K562 (cell line): ENCODE data around the gene CCDC13. TPM values are rescaled to one million over a fixed set of nuclear protein-coding genes. Genes with fewer than 3 reads are reported as not detected.

Experiments used
- ATAC-seq: fragments of 200-7000 bp; cut with Tn5 transposase; 3 replicates; pipeline ENCODE4 v1.9.1; 2020; ENCODE audit warnings: moderate library complexity
- BruUV-seq: library from RNA; stranded (reverse); fragments of 400-500 nt; replicated peaks from 2 replicates; lab custom pipeline; 2021; lab: Mats Ljungman, UMichigan
- CTCF ChIA-PET: fragments of 300-600 bp; formaldehyde crosslinking; extraction: SDS; loops from one replicate; lab custom pipeline; 2021; ENCODE audit warnings: low intra/inter-chr PET ratio; lab: Yijun Ruan, JAX
- POLR2A ChIA-PET: fragments of 300-600, 350-650 bp; sonication (Branson Sonifier 250); formaldehyde crosslinking; extraction: SDS; loops from one replicate; lab custom pipeline; 2021; ENCODE audit warnings: antibody characterized with exemption, inconsistent platforms; lab: Yijun Ruan, JAX
- DNase-seq, 4 experiments: peaks; one replicate each; pipeline versions ENCODE4 v3.0.0 to v3.0.0-alpha.2; 2011 to 2018; ENCODE audit warnings: low spot score in 3 of 4, mixed read lengths in 3 of 4; ENCODE audit errors: extremely low read depth in 1 of 4
- FAIRE-seq: peaks from 2 replicates; lab custom pipeline; 2011; peaks lifted over from hg19 to GRCh38; lab: Jason Lieb, UNC
- H2AFZ ChIP-seq: 2 replicates; pipeline ENCODE4 v1.6.0; 2011; ENCODE audit warnings: low read depth, low read length, control low read depth, inconsistent platforms
- H3K27ac ChIP-seq: fragments of 200-600 bp; 3 replicates; pipeline ENCODE4 v1.8.0; 2011; ENCODE audit warnings: low read depth, mild to moderate bottlenecking, control low read depth, inconsistent platforms, low read length, moderate library complexity, mixed read lengths; ENCODE audit errors: extremely low read depth
- H3K27me3 ChIP-seq, 2 experiments: fragments of 300-600 bp in 1 of 2; 2 replicates in 1 of 2; 3 replicates in 1 of 2; pipeline versions ENCODE4 v1.6.0 to v1.8.0; 2011; ENCODE audit warnings: inconsistent platforms in 2 of 2, low read length in 2 of 2, mild to moderate bottlenecking in 1 of 2, mixed read lengths in 1 of 2, moderate library complexity in 1 of 2; ENCODE audit not compliant: control insufficient read depth in 2 of 2, insufficient read depth in 2 of 2
- H3K36me3 ChIP-seq: fragments of 300-600 bp; 3 replicates; pipeline ENCODE4 v1.8.0; 2011; ENCODE audit warnings: mild to moderate bottlenecking, low read length, inconsistent platforms; ENCODE audit not compliant: control insufficient read depth, insufficient read depth
- H3K4me1 ChIP-seq, 2 experiments: fragments of 200-600 bp in 1 of 2; replicated peaks in 1 of 2; 2 replicates in 1 of 2; 3 replicates in 1 of 2; pipeline versions ENCODE4 v1.5.1 to v1.8.0; 2011; ENCODE audit warnings: inconsistent platforms in 2 of 2, low read length in 2 of 2, mild to moderate bottlenecking in 1 of 2, mixed read lengths in 1 of 2, moderate library complexity in 1 of 2; ENCODE audit not compliant: control insufficient read depth in 2 of 2, insufficient read depth in 2 of 2
- H3K4me2 ChIP-seq: 2 replicates; pipeline ENCODE4 v1.6.1; 2011; ENCODE audit warnings: low read length, control low read depth, inconsistent platforms, mixed read lengths; ENCODE audit not compliant: insufficient read depth
- H3K4me3 ChIP-seq: fragments of 200-600 bp; sonication (generic), shearing (Covaris generic); 2 replicates; pipeline ENCODE4 v1.5.1; 2016; ENCODE audit warnings: control low read depth, inconsistent platforms
- H3K79me2 ChIP-seq: fragments of 200-600 bp; 3 replicates; pipeline ENCODE4 v1.8.0; 2011; ENCODE audit warnings: low read length, inconsistent platforms; ENCODE audit not compliant: control insufficient read depth, insufficient read depth
- H3K9ac ChIP-seq, 2 experiments: 2 replicates each; pipeline versions ENCODE4 v1.6.0 to v1.6.1; 2011; ENCODE audit warnings: low read depth in 2 of 2, low read length in 2 of 2, control low read depth in 1 of 2, inconsistent platforms in 1 of 2, mild to moderate bottlenecking in 1 of 2, mixed read lengths in 1 of 2; ENCODE audit not compliant: insufficient read depth in 1 of 2
- H3K9me1 ChIP-seq: one replicate; pipeline ENCODE4 v1.6.0; 2011; ENCODE audit warnings: inconsistent platforms, mild to moderate bottlenecking, low read length, moderate library complexity; ENCODE audit not compliant: control insufficient read depth, insufficient read depth
- H3K9me3 ChIP-seq: replicated peaks from 2 replicates; pipeline ENCODE4 v1.5.1; 2011; ENCODE audit warnings: low read depth, low read length, inconsistent platforms; ENCODE audit not compliant: control insufficient read depth, insufficient read depth
- H4K20me1 ChIP-seq: replicated peaks from 2 replicates; pipeline ENCODE4 v1.6.1; 2011; ENCODE audit warnings: low read length, inconsistent platforms, mixed read lengths; ENCODE audit not compliant: control insufficient read depth, insufficient read depth
- CBFA2T3 ChIP-seq: fragments of 450-650 bp; IDR thresholded peaks from 2 replicates; pipeline ENCODE4 v1.6.1; 2017
- ILK ChIP-seq: fragments of 450-650 bp; IDR thresholded peaks from 2 replicates; pipeline ENCODE4 v1.6.1; 2016; ENCODE audit warnings: missing genetic modification characterization, low read depth, mild to moderate bottlenecking, missing compliant biosample characterization, moderate library complexity, borderline replicate concordance
- LCOR ChIP-seq: sonication (generic); formaldehyde crosslinking; IDR thresholded peaks from 2 replicates; pipeline ENCODE4 v1.8.0; 2022; ENCODE audit warnings: mild to moderate bottlenecking, missing genetic modification reagents
- MTF1 ChIP-seq: fragments of 250-450 bp; sonication (Bioruptor Pico); IDR thresholded peaks from 2 replicates; pipeline ENCODE4 v1.9.0; 2021; ENCODE audit warnings: moderate library complexity, mild to moderate bottlenecking, inconsistent platforms, borderline replicate concordance
- NCOA2 ChIP-seq, 2 experiments: fragments of 450-650 bp; IDR thresholded peaks; 2 replicates each; pipeline ENCODE4 v1.6.1; 2018; ENCODE audit warnings: mild to moderate bottlenecking in 2 of 2, moderate library complexity in 1 of 2; ENCODE audit not compliant: partially characterized antibody in 2 of 2
- RFX7 ChIP-seq: fragments of 250-450 bp; sonication (Bioruptor Pico); IDR thresholded peaks from 2 replicates; pipeline ENCODE4 v1.5.1; 2021; ENCODE audit warnings: mild to moderate bottlenecking
- SIN3A ChIP-seq, 2 experiments: fragments of 150-350 bp in 1 of 2; IDR thresholded peaks; 2 replicates each; pipeline ENCODE4 v1.6.1; 2011 to 2016; ENCODE audit warnings: borderline replicate concordance in 2 of 2, low read depth in 2 of 2, low read length in 2 of 2, mild to moderate bottlenecking in 2 of 2, moderate library complexity in 2 of 2; ENCODE audit not compliant: control insufficient read depth in 1 of 2
- SMAD4 ChIP-seq: fragments of 250-450 bp; sonication (Bioruptor Pico); conservative IDR thresholded peaks from 2 replicates; pipeline ENCODE4 v1.8.0; 2021; ENCODE audit warnings: inconsistent platforms, mild to moderate bottlenecking, moderate library complexity
- STAT5A ChIP-seq: IDR thresholded peaks from 2 replicates; pipeline ENCODE4 v1.6.1; 2012; ENCODE audit warnings: low read length, inconsistent platforms, borderline replicate concordance
- ZFP1 ChIP-seq: fragments of 450-650 bp; formaldehyde crosslinking; IDR thresholded peaks from 2 replicates; pipeline ENCODE4 v1.4.0; 2020; ENCODE audit warnings: mild to moderate bottlenecking, mixed read lengths
- ZNF175 ChIP-seq: fragments of 200-800 bp; sonication (Bioruptor generic); IDR thresholded peaks from 2 replicates; pipeline ENCODE4 v1.6.1; 2016; ENCODE audit warnings: low read depth, mild to moderate bottlenecking, missing genetic modification characterization, missing compliant biosample characterization
- ZNF184 ChIP-seq: sonication (generic); formaldehyde crosslinking; IDR thresholded peaks from 2 replicates; pipeline ENCODE4 v1.5.0; 2020; ENCODE audit warnings: missing genetic modification reagents
- WGBS: fragments of 100-300 bp; shearing (Covaris generic); methylation state at CpG from one replicate; pipeline ENCODE4 v1.1.6; 2016; ENCODE audit warnings: low coverage, mixed read lengths; ENCODE audit not compliant: insufficient coverage; ENCODE audit errors: missing lambda C conversion rate; 5-methylcytosine and 5-hydroxymethylcytosine counted together
- in situ Hi-C: fragments of 300-500 bp; cut with MboI; formaldehyde crosslinking; loops from 4 replicates; pipeline ENCODE4 v1.15.0; 2018; ENCODE audit warnings: inconsistent platforms, mixed read lengths
- intact Hi-C: fragments of 100-400 bp; cut with micrococcal nuclease; formaldehyde crosslinking; loops from 2 replicates; pipeline ENCODE4 v1.14.2; 2022
- polyA plus RNA-seq, 8 experiments: library from polyadenylated mRNA; depleted of rRNA in 4 of 8; stranded (reverse) in 5 of 8; unstranded in 3 of 8; fragments of >200 nt; fragmentation: Nextera tagmentation in 2 of 8; fragmentation: Illumina TruSeq in 1 of 8; extraction: Ambion mirVana in 2 of 8; extraction: Trizol in 1 of 8; gene quantifications; 2 replicates each; pipeline versions ENCODE4 v1.2.1 to v1.2.3, GENCODE V29; 2011 to 2014; ENCODE audit warnings: inconsistent platforms in 1 of 8, missing spikeins in 1 of 8
- total RNA-seq, 7 experiments: library from RNA; depleted of rRNA in 6 of 7; stranded (reverse); fragments of >200 nt in 6 of 7; fragmentation: Illumina TruSeq in 2 of 7; extraction: Trizol in 2 of 7; gene quantifications; 2 replicates each; pipeline versions ENCODE4 v1.2.1 to v1.2.3, GENCODE V29; 2011 to 2021; ENCODE audit warnings: low replicate concordance in 1 of 7
- TF ChIP-seq, protein P1 (sequence below): fragments of 250-450 bp; sonication (Bioruptor Pico); IDR thresholded peaks from 2 replicates; pipeline ENCODE4 v1.5.0; 2020; ENCODE audit warnings: mild to moderate bottlenecking
- TF ChIP-seq, protein P2 (sequence below): fragments of 250-450 bp; sonication (Bioruptor Pico); IDR thresholded peaks from 2 replicates; pipeline ENCODE4 v1.8.0; 2022; ENCODE audit warnings: inconsistent platforms
- TF ChIP-seq, protein P3 (sequence below), 2 experiments: fragments of 450-650 bp in 1 of 2; sonication (generic) in 1 of 2; formaldehyde crosslinking; conservative IDR thresholded peaks; 2 replicates each; pipeline versions ENCODE4 v1.4.0 to v1.8.1; 2020 to 2022; ENCODE audit warnings: mild to moderate bottlenecking in 1 of 2, missing genetic modification reagents in 1 of 2

CCDC13 gene
- total and polyA plus RNA-seq, 9 of the 15 experiments (the other 6 are each of a cell fraction or from before 2014, with no cell fraction given) = 0.20 to 0.70 (median 0.48) TPM; not detected in 2

DNA sequence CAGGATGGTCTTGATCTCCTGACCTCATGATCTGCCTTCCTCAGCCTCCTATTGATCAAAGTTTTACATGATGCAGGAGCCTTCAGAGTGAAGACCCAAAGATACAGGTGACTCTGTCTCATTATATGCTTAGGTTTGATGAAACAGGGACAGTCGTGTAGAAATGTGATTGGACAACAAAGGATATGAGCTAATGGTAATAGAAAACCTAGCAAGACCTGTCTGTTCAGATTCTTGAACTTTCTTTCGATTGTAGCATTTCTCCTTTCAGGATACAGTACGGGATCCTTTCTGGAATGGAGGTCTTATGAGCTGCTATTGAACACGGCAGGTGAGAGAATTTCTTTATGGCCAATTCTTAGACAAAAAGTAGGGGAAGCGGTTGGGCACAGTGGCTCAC is 36.1 kb upstream of the CCDC13 start, which contains the start of gene ACKR2 (continued):
- no peak for TF ChIP-seq ZFP1
- TF ChIP-seq, protein P1, sequence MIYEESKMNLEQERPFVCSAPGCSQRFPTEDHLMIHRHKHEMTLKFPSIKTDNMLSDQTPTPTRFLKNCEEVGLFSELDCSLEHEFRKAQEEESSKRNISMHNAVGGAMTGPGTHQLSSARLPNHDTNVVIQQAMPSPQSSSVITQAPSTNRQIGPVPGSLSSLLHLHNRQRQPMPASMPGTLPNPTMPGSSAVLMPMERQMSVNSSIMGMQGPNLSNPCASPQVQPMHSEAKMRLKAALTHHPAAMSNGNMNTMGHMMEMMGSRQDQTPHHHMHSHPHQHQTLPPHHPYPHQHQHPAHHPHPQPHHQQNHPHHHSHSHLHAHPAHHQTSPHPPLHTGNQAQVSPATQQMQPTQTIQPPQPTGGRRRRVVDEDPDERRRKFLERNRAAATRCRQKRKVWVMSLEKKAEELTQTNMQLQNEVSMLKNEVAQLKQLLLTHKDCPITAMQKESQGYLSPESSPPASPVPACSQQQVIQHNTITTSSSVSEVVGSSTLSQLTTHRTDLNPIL = no peak
- no peak for TF ChIP-seq SIN3A (IDR thresholded peaks at IDR 0.05; ENCODE audit: borderline replicate concordance in 2 of 2, control insufficient read depth in 1 of 2, low read depth in 2 of 2, low read length in 2 of 2)
- TF ChIP-seq ZNF184 (CRISPR knock-in tag) = no peak
- TF ChIP-seq, protein P2, sequence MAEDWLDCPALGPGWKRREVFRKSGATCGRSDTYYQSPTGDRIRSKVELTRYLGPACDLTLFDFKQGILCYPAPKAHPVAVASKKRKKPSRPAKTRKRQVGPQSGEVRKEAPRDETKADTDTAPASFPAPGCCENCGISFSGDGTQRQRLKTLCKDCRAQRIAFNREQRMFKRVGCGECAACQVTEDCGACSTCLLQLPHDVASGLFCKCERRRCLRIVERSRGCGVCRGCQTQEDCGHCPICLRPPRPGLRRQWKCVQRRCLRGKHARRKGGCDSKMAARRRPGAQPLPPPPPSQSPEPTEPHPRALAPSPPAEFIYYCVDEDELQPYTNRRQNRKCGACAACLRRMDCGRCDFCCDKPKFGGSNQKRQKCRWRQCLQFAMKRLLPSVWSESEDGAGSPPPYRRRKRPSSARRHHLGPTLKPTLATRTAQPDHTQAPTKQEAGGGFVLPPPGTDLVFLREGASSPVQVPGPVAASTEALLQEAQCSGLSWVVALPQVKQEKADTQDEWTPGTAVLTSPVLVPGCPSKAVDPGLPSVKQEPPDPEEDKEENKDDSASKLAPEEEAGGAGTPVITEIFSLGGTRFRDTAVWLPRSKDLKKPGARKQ = no peak
- TF ChIP-seq, protein P3, sequence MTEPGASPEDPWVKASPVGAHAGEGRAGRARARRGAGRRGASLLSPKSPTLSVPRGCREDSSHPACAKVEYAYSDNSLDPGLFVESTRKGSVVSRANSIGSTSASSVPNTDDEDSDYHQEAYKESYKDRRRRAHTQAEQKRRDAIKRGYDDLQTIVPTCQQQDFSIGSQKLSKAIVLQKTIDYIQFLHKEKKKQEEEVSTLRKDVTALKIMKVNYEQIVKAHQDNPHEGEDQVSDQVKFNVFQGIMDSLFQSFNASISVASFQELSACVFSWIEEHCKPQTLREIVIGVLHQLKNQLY (CRISPR knock-in tag; conservative IDR thresholded peaks at IDR 0.05) = no peak

DNA sequence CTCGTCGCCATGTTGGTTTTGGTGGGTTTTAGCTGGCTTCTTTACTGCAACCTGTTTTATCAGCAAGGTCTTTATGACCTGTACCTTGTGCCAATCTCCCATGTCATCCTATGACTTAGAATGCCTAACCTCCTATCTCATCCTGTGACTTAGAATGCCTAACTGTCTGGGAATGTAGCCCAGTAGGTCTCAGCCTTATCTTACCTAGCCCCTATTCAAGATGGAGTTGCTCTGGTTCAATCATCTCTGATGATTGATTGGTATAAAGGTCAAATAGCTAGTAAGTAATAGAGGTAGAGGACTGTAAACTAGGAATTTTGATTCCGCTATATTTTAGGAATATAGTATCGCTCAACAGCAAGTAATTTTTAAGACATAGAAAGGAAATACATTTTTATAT is 34.9 kb upstream of the CCDC13 start:
- Histone ChIP-seq H3K4me3 (no peak overlapping the region), H3K9ac (no peak overlapping the region), H3K79me2 (peaks cover 15% of the 10 kb centered on the region), H3K9me3 (no peaks in the 10 kb centered on the region), H3K36me3 (no peaks in the 10 kb centered on the region), H3K9me1 (no peaks in the 10 kb centered on the region), H3K27me3 (no peaks in the 10 kb centered on the region), H3K4me1 (peaks cover 16 to 19% of the 10 kb centered on the region in 2 experiments; a peak in 4 of 5 replicates), H2AFZ (no peak overlapping the region), H4K20me1 (no peaks in the 10 kb centered on the region), H3K27ac (no peak overlapping the region), H3K4me2 (no peak overlapping the region)
- CTCF ChIA-PET = no interaction called here
- ATAC-seq (no peak), DNase-seq (no peak), FAIRE-seq (no peak)
- intact Hi-C loops (no loop called here), in situ Hi-C loops (no loop called here)
- 67% methylated on average over 4 of the region's 4 CpGs for WGBS
- no TSS peak for BruUV-seq
- POLR2A ChIA-PET = interaction anchor here (0.7 kb wide), 1 partner anchor 32 kb away, joined by 3 read pairs; no protein-coding TSS in a partner anchor
- TF ChIP-seq ZNF175 (CRISPR knock-in tag) (no peak), SMAD4 (CRISPR knock-in tag) (peak; percentile 67), MTF1 (no peak), CBFA2T3 (0 out of 2 replicates have a peak, but pooled peaks have one; percentile 19), STAT5A (no peak), RFX7 (CRISPR knock-in tag) (peak; percentile 81), LCOR (CRISPR knock-in tag) (no peak), NCOA2 (IDR thresholded peaks at IDR 0.05; ENCODE audit: partially characterized antibody in 2 of 2) (no peak), ILK (peak; percentile 34; the same call in 1 of the 2 replicates)
